Stimulated activated CD4-positive, alpha-beta T cell treated with anti-CD3 and anti-CD28 coated beads, Interleukin-4, amount 100 ng/mL, for 4 hours (primary cell): ENCODE results near the gene PDPN.

Source experiments
- DNase-seq, 2 experiments: peaks; one replicate each; pipeline ENCODE4 v3.0.0-alpha.2; 2020

The PDPN gene

DNA sequence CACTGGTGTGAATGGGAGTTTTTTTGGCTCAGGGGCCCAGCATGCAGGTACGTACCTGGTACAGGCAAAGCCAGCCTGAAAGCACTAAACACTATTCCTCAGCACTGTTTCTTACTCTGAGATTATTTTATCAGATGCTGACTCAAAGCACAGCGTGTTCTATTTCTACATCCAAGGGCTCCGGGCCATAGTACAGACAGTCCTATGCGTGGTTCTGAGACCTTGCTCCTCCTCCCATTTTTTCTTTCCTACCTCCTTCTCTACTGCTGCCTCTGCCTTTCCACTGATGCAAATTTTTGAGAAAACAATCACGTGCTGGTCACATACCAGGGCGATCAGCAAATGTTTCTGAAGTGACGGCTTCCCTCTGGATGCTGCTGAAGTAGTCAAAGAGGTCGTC is 36.3 kb downstream of the PDPN start:
- no peak for DNase-seq

DNA sequence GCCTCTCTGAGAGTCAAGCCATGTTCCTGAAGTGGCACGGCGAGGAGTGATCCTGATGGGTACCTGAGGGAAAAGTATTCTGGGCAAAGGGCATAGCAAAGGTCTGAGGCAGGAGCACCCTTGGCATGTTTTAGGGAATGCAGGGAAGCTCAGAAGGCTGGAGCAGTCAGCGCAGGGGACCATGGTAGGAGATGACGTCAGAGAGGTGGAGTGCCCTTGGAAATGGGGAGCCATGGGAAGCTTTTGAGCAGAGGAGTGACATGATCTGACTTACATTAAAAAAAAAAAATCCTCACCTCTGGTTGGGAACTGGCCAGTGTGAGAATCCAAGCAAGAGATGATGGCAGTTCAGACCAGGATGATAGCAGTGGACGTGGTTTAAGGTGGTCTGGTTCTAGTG is 37.2 kb downstream of the PDPN start:
- DNase-seq, result no peak

DNA sequence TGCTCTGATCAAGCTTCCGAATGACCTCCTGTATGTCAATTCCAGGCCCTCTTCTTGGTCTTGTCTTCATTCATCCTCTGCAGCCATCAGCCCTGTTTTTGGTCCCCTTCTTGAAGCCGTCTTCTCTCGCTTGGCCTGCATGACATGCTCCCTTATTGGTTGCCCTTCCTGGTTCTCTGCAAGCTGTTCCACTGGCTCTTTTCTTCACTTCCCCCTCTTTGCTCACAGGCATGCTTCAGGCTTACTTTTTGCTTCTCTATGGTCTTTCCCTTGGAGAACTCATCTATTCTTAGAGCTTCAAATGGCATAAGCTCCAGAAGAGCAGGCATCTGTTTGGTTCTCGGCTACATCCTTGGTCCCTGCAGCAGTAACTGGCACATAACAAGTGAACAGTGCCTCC is 38.8 kb downstream of the PDPN start:
- no peak for DNase-seq

DNA sequence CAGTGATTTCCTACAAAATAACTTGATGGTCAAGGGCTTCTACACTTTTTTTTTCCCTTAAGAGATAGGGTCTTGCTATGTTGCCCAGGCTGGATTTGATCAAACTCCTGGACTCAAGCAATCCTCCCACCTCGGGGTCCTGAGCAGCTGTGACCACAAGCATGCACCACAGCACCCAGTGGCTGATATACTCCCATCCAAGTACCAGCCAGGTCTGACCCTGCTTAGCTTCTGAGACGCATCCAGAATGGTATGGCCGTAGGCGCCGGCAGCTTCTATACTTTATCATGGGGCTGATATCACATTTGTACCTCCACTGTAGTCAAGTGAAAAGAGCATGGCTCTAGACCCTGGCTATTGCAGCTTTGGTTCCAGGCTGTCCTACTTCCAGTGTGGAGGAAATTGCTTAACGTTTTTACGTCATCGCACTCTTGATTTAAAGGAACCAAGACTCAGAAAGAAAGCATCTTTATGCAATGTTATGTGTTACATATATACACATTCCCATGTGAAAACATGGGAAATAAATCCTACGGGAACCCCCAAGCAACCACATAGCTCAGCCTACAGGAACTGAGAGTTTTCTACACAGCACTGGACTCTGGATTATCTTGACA is 39.5 kb downstream of the PDPN start:
- DNase-seq, result no peak

DNA sequence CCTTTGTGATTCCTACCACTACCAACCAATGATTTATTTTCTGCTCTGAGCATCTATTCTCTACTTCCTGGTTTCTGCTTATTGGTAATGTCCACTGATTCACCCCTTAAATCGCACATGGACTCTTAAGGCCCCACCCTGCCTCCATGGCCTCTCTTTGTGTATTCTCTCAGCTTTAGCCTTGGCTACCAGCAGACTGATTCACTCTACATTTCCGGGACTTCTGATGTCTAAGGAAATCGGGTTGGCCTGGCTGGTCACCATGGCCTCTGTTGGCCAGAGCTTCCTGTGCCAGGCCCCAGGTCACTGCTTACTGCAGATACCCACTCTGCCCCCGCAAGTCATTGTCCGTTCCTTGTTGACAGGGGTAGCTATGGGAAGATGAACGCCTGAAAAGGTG is 40.9 kb downstream of the PDPN start:
- no peak for DNase-seq

DNA sequence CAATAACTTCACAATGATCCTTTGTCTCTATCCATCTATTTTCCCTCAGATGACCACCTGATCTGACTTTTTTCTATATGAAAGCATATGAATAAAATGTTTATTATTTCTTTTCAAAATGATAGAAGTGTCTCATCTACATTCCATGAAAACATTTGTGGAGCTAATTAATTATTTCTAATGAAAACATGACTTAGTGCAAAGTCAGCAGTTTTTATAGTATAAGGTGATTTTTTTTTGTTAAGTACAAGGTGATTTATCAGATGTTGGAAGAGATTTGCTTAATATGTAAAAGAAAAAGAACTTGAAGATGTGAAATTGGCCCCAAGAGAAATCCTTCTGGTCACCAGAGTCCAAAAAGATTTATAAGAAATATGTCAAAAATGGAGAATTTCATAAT is 43.5 kb downstream of the PDPN start:
- DNase-seq, result no peak

DNA sequence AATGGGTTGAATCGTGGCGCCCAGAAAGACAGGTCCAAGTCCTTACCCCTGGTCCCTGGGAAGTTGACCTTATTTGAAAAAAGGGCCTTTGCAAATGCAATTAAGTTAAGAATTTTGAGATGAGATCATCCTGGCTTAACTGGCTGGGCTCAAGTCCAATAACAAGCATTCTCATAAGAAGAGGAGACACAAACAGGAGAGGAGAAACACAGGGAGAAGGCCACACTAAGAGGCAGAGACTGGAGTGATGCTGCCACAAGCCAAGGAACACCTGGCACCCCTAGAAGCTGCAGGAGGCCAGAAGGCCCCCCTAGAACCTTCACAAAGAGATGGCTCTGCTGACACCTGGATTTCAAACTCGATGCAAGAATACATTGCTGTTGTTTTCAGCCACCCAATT is 44.6 kb downstream of the PDPN start:
- DNase-seq, result no peak

DNA sequence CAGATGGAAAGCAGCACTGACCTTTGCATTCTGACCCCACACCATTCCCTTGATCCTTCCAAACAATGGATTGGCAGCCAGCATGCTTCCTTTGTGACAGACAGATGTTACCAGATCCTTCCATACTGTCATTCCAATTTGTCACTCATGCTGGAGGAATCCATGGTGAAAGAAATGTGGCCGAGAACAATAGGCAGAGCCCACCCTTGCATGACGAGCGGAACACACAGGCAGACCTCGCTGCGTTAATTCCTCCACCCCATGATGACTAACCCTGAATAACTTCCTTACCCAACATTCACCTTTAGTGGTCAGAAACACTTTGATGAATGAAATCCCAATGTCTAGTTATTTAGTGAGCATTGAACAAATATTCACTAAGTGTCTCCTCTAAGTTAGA is 45.1 kb downstream of the PDPN start:
- no peak for DNase-seq

DNA sequence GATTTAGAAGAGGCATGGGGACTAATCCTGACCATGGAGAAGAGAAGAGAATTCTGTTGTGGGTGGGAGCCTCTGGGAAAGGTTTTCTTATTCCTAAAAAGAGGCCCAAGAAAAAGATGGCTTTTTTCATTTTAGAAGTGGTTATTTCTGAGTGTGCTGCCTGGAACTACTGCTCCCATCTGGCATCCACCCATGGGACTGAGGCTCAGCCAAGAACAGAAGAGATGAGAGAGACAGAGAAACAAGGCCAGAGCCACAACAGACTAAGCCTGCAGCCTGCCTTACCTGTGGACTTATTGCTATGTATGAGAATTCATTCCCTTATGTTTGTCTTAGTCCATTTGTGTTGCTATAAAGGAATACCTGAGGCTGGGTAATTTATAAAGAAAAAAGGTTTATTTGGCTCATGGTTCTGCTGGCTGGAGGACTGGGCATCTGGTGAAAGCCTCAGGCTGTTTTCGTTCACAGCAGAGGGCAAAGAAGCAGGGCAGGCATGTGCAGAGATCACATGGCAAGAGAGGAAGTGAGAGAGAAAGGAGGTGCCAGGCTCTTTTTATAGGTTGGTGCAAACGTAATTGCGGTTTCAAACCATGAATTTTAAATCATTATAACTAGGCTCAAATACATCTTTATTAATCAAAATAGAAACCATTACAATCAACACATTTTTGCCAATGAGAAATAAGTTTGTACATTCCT is 58.8 kb downstream of the PDPN start:
- no peak for DNase-seq

DNA sequence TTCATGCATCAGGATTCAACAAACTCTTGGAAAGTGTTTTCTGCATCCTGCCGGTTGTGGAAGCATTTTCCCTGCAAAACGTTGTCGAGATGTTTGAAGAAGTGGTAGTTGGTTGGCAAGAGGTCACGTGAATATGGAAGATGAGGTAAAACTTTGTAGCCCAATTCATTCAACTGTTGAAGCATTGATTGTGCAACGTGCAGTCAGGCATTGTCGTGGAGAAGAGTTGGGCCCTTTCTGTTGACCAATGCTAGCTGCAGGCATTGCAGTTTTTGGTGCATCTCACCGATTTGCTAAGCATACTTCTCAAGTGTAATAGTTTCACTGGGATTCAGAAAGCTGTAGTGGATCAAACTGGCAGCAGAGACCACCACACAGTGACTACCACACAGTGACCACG is 59.4 kb downstream of the PDPN start:
- no peak for DNase-seq

DNA sequence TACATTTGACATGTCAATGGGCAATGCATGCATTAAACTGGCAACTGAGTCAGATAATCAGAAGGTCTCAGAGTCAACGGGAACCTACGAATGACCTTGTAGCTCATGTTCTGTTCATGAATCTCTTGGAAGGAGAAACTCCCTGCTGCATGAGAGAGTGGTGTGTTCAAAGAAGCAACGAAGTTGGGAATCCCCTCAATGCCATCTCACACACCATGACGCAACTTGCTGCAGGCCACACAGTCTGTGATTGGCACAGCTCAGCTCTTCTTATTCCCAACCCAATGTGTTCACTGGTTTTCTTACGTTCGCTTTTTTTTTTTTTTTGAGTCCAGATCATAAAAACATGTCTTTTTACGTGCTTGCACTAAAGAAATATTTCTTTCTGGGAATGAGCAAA is 62.9 kb downstream of the PDPN start:
- no peak for DNase-seq

DNA sequence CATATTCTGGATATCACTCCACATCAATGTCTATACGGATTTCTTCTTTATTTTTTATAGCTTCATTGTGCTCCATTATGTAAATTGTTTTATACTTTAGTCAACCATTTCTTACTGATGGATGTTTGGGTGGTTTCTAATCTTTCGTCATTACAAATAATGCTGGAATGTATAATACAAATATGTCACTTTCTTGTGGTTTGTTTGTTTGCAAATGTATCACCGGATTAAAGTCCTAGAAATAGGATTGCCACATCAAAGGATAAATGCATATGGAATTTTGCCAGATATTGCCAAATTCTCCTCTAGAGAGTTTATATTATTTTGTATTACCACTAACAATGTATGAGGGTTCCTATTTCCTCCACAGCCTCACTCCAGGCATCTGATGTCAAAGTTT is 67.6 kb downstream of the PDPN start:
- DNase-seq, result no peak

DNA sequence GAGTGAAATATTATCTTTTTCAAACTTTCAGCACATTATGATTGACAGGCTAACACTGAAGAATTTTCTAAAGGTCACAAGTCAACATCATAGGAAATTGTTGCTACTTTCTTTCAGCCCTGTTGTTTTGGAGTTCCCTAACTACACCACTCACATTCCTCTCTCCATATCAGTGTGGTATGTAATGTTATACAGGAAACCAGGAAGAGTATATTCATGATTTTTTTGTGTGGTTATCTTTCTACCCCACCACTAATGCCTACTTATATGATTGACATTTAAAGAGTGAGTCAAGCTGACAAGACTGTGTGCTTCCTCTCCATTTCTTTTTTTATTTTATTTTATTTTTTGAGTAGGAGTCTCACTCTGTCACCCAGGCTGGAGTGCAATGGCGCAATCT is 68.6 kb downstream of the PDPN start:
- no peak for DNase-seq

DNA sequence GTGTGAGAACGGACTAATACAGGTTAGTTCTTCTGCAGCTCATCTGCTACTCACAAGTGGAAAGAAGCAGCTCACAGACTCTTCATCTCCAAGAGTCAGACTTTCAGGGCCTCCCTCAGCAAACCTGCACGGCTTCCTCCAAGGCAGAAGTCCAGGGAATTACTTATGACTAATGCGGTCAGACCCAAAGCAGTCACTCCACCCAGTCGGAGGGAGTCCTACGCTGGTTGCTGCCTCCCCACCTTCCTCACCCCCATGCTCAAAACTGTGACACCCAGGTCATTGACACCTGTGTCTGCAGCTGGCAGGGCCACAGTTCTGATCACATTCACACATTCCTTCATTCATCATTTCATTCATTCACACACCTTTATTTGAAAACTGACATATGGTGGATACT is 77.9 kb downstream of the PDPN start:
- DNase-seq, result no peak

DNA sequence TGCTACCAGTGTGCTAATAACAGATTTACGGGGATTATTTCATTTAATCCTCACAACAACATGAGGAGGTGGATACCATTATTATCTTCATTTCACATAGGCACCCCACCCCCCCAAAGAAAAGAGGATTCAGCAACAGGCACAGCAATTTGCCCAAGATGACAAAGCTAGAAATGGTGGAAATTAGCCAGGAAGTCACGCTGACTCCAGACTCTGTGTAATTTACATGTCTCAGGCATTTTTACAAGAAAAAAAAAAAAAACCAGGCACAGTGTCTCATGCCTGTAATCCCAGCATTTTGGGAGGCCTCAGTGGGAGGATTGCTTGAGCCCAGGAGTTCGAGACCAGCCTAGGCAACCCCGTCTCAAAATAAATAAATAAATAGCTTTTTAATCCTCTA is 78.9 kb downstream of the PDPN start:
- no peak for DNase-seq

DNA sequence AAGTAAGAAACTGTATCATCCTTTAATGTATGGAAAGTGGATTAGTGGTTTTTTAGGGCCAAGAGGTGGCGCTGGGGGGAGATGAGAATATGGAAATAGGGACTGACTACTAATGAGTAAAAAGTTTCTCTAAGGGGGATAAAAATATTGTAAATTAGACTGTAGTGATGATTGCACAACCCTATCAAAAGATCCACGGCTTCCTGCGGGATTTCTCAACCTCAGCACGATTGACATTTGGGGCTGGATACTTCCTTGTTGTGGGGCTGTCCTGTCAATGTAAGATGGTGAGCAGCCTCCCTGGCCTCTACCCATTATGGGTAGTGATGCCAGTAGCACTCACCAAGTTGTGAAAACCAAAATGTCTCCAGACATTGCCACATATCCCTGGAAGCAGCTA is 80.3 kb downstream of the PDPN start:
- DNase-seq, result no peak

DNA sequence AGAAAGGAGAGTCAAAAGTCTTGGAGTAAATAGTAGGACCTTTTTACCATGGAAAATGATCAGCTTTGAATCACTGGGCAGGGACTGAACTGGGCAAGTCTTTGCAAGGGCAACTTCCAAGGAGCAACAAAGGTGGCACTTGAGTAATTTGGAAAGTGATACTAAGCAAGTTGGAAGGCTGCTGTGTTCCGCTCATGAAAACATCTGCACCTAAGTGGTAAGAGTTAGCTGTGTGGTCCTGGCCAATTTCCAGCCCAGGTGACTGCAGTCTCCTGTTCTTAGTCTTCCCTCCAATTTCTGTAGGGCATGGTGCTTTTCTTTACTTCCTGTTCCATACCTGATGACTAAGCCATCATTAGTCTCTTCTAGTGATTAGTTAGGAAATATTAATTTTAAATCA is 80.8 kb downstream of the PDPN start:
- DNase-seq, result no peak

DNA sequence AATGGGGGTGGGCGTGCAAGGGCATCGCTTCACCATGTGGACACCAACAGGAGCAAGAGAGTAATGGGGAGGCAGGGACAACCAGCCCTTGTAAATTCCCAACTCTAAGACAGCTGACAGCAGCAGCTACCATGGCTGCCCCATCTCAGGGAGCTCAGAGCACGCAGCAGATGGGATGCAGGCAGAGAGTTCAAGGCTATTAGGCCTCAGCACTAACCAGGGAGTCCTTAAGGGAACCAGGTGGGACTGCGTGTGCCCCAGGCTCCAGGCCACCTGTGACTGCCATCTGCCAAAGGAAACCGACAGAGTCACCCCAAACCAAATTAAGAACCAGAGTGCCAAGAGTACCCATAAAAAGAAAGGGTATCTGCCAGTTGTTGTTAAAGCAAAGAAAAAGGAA is 82.7 kb downstream of the PDPN start:
- DNase-seq, result no peak
